GM12873 (cell line): Measurements from ENCODE around the gene SMC1A.

Source experiments
- TF ChIP-seq, protein P1 (sequence below): IDR thresholded peaks from 2 replicates; pipeline ENCODE4 v1.5.1; 2012; ENCODE audit warnings: low read depth, mild to moderate bottlenecking, moderate library complexity, low read length, control low read depth; ENCODE audit not compliant: insufficient read depth; ENCODE audit errors: missing control alignments

The SMC1A gene

DNA sequence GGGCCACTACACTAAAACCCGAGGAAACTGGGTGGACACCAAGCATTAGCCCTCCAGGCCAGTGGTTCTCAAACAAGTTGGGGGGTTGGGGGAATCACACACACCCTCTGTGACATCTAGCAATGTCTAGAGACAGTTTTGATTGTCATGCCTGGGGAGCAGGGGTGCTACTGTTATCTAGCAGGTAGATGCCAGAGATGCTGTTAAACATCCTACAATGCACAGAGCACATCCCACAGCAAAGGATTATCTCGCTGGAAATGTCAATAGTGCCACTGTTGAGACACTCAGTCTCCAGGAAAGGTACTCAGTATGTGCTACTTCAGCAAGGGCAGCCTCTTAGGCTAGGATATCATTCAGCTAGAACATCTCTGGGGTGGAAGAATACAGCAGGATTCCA is 1.3 kb downstream of the SMC1A start:
- TF ChIP-seq, protein P1, sequence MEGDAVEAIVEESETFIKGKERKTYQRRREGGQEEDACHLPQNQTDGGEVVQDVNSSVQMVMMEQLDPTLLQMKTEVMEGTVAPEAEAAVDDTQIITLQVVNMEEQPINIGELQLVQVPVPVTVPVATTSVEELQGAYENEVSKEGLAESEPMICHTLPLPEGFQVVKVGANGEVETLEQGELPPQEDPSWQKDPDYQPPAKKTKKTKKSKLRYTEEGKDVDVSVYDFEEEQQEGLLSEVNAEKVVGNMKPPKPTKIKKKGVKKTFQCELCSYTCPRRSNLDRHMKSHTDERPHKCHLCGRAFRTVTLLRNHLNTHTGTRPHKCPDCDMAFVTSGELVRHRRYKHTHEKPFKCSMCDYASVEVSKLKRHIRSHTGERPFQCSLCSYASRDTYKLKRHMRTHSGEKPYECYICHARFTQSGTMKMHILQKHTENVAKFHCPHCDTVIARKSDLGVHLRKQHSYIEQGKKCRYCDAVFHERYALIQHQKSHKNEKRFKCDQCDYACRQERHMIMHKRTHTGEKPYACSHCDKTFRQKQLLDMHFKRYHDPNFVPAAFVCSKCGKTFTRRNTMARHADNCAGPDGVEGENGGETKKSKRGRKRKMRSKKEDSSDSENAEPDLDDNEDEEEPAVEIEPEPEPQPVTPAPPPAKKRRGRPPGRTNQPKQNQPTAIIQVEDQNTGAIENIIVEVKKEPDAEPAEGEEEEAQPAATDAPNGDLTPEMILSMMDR: no peak

DNA sequence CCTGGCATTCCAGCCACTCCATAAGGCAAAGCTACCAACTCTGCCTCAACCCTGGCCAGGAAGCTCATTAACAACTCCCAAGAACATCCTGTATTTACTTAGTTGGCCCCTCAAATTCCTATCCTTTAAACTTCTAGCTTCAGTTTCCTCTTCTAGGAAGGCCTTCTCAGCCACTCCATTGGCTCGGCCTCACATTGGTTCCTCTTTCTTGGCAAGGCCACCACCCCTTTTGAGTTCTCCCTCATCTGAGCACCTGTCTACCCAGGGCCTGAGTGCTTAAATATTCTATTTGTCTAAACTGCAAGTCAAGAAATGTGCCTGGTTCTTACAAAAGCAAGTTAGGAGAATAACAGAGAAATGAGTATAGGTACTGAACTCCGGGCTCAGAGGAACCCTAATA is 10.0 kb downstream of the SMC1A start:
- TF ChIP-seq, protein P1: no peak

DNA sequence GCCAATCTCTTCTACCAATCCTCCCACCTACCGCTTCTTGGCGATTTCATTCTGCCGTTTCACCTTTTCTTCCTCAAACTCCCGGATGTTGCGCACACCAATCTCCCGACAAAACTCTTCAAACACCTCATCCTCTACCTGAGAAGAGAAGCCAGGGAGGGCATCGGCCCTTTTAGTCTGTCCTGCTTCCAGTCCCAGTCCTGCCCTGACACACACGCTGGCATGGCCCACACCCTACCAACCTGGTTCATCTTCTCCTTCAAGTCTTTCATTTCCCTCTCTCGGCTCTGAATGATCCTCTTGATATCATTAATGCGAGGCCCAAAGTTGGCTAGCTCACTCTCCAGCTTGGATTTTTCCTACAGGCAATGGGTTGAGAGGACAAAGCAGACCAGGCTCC is 18.9 kb downstream of the SMC1A start:
- TF ChIP-seq, protein P1: no peak

DNA sequence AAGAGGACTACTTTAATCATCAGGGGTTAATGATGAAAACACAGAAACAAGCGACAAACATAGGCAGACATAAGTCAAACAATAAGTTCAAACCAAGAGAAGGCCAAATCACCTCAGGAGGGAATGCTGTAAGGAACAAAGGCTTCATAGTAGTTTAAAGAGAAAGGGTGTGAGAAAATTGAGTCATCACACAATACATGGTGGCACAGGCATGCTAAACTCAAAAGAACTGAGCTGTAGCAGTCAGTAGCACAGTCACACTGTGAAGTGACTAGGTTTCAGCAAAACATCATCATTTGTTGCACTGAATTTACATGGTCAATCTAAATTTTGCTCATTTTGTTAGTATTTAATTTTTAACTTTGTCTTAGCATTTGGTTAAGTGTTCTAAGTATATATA is 24.2 kb downstream of the SMC1A start:
- TF ChIP-seq, protein P1: no peak

DNA sequence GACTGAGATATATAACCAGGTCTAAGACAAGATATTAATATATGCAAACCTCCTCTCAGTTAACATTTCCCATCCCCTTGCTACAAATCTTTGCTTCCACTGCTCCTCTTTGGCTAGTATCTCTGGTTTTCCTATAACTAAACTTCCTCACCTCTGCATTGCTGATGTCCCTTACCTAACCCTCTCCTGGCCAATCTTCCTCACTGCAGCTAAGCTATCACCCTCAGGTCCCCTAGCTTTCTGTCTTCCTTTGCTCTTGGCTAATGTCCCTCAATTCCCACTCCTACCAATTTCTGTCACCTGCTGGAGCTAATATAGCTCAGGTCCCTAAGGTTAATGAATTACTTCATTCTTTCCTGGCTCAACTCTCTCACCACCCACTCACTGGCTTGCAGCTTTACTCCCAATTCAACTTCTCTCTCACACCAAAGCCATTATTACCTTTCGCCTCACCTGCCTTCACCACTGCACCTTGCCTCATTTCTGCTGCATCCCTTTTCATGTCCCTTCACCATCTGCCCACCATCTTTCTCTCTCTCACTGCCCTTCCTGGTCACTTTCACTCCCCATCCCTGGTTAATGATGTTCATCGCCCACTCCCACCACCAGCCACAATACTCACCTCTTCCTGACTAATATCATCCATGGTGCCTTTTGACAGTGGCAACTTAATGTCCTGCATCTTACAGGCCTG is 26.7 kb downstream of the SMC1A start:
- TF ChIP-seq, protein P1: no peak

DNA sequence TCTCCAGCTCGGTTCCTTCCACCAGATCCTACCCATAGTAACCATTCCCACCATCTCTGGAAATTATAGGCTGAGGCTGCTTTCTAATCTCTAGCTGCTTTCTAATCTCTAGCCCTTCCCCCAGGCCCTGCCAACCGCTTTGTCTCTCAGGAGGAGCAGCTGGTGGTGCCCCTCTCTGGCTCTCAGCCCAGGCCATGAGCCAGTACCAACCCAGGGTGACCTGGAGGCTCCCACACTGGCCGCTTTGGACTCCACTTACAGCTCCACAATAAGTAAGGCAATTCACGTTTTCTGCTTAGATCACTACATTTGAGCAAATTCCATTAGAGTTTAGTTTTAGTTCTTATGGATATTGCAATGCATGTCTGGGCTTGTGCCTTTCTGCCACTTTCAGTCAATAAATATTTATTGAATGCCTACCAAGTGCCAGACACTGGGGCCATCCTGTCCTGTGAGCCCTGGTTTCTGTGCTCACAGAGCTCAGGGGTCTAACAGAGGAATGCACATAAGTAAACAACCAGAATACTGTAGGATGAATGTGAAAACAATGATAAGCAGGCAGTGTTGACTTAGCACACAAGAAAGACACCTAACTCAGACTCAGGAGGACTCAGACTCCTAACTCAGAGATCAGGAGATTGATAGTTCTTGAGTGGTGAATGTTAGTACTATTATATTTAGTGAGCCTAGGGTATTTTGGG is 38.9 kb downstream of the SMC1A start:
- TF ChIP-seq, protein P1: no peak

DNA sequence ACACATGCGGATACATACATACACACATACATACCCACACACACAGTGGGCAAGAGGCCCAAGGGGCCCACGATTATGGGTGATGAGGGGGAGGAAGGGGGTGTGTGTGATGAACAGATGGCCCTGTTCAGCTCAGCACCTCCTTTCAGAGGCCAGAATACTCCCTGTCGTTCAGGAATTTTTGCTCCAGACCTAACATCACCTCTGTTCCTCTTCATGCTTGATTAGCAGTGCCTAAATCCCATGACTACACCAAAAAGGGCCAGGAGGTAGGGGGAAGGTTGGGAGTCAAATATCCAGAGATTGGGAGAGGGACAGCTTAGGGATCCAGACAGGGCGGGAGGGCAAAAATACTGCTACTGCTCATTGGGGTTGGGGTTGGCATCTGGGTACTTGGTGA is 42.7 kb downstream of the SMC1A start:
- TF ChIP-seq, protein P1: no peak
